IPS-18a (cell line): Measurements from ENCODE around the gene CLDN20.
"Not testable (repeated sequence)": the region's sequence is repeated elsewhere in the genome, so short reads cannot be mapped to it uniquely, and the experiment has no call there.

Source experiments
- H3K27ac ChIP-seq: one replicate; pipeline ENCODE4 v1.5.1; 2013; ENCODE audit warnings: low read length
- H3K27me3 ChIP-seq: one replicate; pipeline ENCODE4 v1.6.1; 2013; ENCODE audit warnings: mild to moderate bottlenecking, low read length; ENCODE audit not compliant: control insufficient read depth, insufficient read depth
- H3K36me3 ChIP-seq: one replicate; pipeline ENCODE4 v1.6.1; 2013; ENCODE audit warnings: low read depth, low read length; ENCODE audit not compliant: control insufficient read depth
- H3K4me1 ChIP-seq: one replicate; pipeline ENCODE4 v1.6.1; 2013; ENCODE audit warnings: low read depth, low read length; ENCODE audit not compliant: control insufficient read depth
- H3K4me3 ChIP-seq: one replicate; pipeline ENCODE4 v1.5.1; 2013; ENCODE audit warnings: low read length
- H3K9ac ChIP-seq: one replicate; pipeline ENCODE4 v1.6.1; 2013; ENCODE audit warnings: mild to moderate bottlenecking, low read length, moderate library complexity
- H3K9me3 ChIP-seq: one replicate; pipeline ENCODE4 v1.6.1; 2013; ENCODE audit warnings: low read depth, low read length; ENCODE audit not compliant: control insufficient read depth

The CLDN20 gene

DNA sequence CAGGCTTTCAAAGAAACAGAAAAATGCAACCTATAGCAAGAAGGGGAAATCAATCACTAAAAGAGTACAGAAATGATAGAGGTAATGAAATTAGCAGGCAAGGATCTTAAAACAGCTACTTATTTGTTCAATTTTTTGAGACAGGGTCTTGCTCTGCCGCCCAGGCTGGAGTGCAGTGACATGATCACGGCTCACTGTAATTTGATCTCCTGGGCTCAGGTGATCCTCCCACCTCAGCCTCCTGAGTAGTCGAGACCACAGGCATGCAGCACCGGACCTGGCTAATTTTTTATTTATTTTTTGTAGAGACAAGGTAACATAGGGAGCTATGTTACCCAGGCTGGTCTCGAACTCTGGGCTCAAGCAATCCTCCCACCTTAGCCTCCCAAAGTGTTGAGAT is 28.9 kb downstream of the CLDN20 start:
- H3K36me3 ChIP-seq = peaks cover 60% of the 10 kb centered on the region

GRCh38 chr6:155297669-155298068 is 33.9 kb downstream of the CLDN20 start:
- peaks cover 43% of the 10 kb centered on the region for H3K36me3 ChIP-seq
- H3K27ac ChIP-seq = no peak overlapping the region
- H3K27me3 ChIP-seq = no peaks in the 10 kb centered on the region
- H3K9me3 ChIP-seq = no peaks in the 10 kb centered on the region
- H3K9ac ChIP-seq = no peak overlapping the region
- H3K4me3 ChIP-seq = no peak overlapping the region
- H3K4me1 ChIP-seq = peaks cover 8% of the 10 kb centered on the region

More for the DNA sequence above, 28.9 kb downstream of the CLDN20 start:
- no peaks in the 10 kb centered on the region for H3K27me3 ChIP-seq
- H3K27ac ChIP-seq = no peak overlapping the region
- no peaks in the 10 kb centered on the region for H3K4me1 ChIP-seq
- H3K9me3 ChIP-seq = no peaks in the 10 kb centered on the region
- no peak overlapping the region for H3K4me3 ChIP-seq
- H3K9ac ChIP-seq = no peak overlapping the region

- Histone ChIP-seq H3K4me1 (peaks cover 8% of the 10 kb centered on the region), H3K9ac (no peak overlapping the region), H3K36me3 (peaks cover 30% of the 10 kb centered on the region), H3K4me3 (no peak overlapping the region), H3K9me3 (no peaks in the 10 kb centered on the region), H3K27me3 (no peaks in the 10 kb centered on the region), H3K27ac (no peak overlapping the region)
Observed at GRCh38 chr6:155301867-155302266, 38.1 kb downstream of the CLDN20 start.

- Histone ChIP-seq H3K27me3 (no peaks in the 10 kb centered on the region), H3K27ac (no peak overlapping the region), H3K4me1 (peaks cover 8% of the 10 kb centered on the region), H3K9ac (no peak overlapping the region), H3K36me3 (peaks cover 31% of the 10 kb centered on the region), H3K9me3 (no peaks in the 10 kb centered on the region), H3K4me3 (no peak overlapping the region)
Observed at GRCh38 chr6:155303361-155303870, 39.6 kb downstream of the CLDN20 start.

DNA sequence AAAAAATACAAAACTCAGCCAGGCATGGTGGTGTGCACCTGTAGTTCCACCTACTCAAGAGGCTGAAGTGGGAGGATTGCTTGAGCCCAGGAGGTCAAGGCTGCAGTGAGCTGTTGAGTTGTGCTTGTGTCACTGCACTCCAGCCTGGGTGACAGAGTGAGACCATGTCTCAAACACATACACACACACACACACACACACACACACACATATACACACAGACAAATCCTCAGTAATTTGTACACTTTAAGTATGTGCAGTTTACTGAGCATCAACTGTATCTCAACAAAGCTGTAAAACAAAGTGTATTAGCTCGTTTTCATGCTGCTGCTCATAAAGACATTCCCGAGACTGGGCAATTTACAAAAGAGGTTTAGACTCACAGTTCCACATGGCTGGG is 43.1 kb downstream of the CLDN20 start:
- Histone ChIP-seq H3K36me3 (peaks cover 47% of the 10 kb centered on the region), H3K9ac (no peak overlapping the region), H3K9me3 (no peaks in the 10 kb centered on the region), H3K4me1 (peaks cover 3% of the 10 kb centered on the region), H3K27ac (no peak overlapping the region), H3K27me3 (no peaks in the 10 kb centered on the region), H3K4me3 (no peak overlapping the region)

- Histone ChIP-seq H3K27me3 (no peaks in the 10 kb centered on the region), H3K4me3 (no peak overlapping the region), H3K27ac (no peak overlapping the region), H3K4me1 (no peaks in the 10 kb centered on the region), H3K9me3 (no peaks in the 10 kb centered on the region), H3K9ac (no peak overlapping the region), H3K36me3 (peaks cover 45% of the 10 kb centered on the region)
Observed at GRCh38 chr6:155309150-155309549, 45.3 kb downstream of the CLDN20 start.

DNA sequence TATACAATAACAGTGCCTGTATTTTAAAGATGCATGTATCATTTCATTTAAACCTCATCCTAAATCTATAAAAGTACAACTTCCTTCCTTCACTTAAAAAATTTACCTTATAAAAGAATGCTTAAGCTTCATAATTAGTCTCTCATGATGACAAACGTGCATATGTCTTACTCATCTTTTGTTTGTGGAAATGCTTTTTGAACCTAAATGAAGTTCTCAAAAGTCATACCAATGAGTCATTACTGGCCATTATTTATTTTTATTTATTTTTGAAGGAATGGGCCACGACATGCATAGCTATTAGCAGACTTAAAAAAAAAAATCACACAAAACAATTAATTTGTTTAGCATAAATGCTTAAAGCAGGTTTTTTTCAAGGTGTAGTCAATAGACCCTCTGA is 46.8 kb downstream of the CLDN20 start:
- Histone ChIP-seq H3K9ac (no peak overlapping the region), H3K4me1 (peaks cover 5% of the 10 kb centered on the region), H3K27ac (no peak overlapping the region), H3K36me3 (peaks cover 45% of the 10 kb centered on the region), H3K9me3 (no peaks in the 10 kb centered on the region), H3K4me3 (no peak overlapping the region), H3K27me3 (no peaks in the 10 kb centered on the region)

DNA sequence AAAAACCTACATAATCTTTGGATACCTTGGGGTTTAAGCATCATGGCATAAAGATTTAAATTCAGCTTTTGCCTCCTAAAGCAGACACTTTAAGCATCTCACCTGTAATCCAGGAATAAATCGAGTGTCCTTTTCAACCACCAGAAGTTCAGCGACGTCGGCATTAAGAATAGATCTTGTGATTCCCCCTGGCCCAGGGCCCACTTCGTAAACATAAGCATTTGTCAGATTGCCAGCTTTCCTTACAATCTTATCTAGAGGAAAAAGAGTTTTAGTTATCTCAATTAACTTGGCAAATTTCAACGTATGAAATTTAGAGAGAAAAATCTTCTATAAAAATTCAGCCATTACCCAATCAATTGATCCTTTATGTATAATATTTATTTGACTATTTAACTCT is 47.3 kb downstream of the CLDN20 start:
- Histone ChIP-seq H3K27ac (no peak overlapping the region), H3K4me1 (peaks cover 6% of the 10 kb centered on the region), H3K4me3 (no peak overlapping the region), H3K9ac (no peak overlapping the region), H3K9me3 (no peaks in the 10 kb centered on the region), H3K36me3 (peaks cover 43% of the 10 kb centered on the region), H3K27me3 (no peaks in the 10 kb centered on the region)

- no peak overlapping the region for H3K9ac ChIP-seq
- peaks cover 40% of the 10 kb centered on the region for H3K36me3 ChIP-seq
- no peaks in the 10 kb centered on the region for H3K27me3 ChIP-seq
- peaks cover 6% of the 10 kb centered on the region for H3K4me1 ChIP-seq
- H3K27ac ChIP-seq = no peak overlapping the region
- no peak overlapping the region for H3K4me3 ChIP-seq
- no peaks in the 10 kb centered on the region for H3K9me3 ChIP-seq
Observed at GRCh38 chr6:155311583-155311982, 47.8 kb downstream of the CLDN20 start.

DNA sequence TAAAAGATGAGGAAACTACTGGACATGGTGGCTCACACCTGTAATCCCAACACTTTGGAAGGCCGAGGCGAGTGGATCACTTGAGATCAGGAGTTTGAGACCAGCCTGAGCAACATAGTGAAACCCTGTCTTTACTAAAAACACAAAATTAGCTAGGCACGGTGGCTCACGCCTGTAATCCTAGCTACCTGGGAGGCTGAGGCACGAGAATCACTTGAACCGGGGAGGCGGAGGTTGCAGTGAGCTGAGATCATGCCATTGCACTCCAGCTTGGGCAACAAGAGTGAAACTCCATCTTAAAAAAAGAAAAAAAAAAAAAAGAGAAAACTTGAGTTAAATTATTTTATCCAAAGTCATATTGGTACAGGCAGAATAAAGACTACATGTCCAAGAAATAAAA is 49.1 kb downstream of the CLDN20 start:
- H3K4me3 ChIP-seq = peak overlapping the region; percentile 96
- peak overlapping the region; percentile 91 for H3K9ac ChIP-seq
- H3K27ac ChIP-seq, H3K9me3 ChIP-seq, H3K27me3 ChIP-seq, H3K4me1 ChIP-seq: not testable (repeated sequence)
- peaks cover 32% of the 10 kb centered on the region for H3K36me3 ChIP-seq

GRCh38 chr6:155313602-155314091 is 49.8 kb downstream of the CLDN20 start:
- Histone ChIP-seq H3K9ac (peak overlapping the region; percentile 91), H3K36me3 (peaks cover 27% of the 10 kb centered on the region), H3K27me3 (no peaks in the 10 kb centered on the region), H3K4me1 (peaks cover 6% of the 10 kb centered on the region), H3K27ac (peak overlapping the region; percentile 89), H3K4me3 (peak overlapping the region; percentile 96), H3K9me3 (no peaks in the 10 kb centered on the region)

DNA sequence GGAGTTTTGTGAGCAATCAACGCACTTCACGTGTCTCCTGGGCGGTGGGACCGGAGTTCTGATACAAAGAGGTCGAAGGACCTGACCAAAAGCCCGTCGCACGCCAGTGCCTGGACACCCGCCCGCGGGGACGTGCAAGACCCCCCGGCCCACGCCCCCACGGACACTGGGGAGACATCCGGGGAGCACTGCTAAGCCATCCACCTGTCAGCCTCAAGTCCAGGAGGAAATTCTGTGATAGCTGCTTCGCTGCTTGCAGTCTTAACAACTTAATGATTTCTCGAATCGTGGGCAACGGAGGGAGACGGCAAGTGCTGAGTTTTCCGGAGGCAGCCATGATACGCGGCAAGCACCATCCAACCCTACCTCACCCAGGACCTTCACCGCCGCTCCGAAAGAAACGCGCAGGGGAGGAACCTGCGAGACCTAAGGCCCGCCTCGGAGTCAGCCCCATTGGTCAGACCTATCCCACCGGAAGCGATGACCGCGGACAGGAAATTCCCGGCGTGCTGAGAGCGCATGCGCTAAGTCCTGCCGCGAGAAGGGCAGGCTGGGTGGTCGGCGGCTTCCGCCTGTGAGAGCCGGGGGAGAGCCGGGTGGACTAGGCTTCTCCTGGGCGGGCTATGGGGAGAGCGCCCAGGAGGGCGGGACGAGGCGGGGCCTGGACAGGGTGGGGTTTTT is 50.4 kb downstream of the CLDN20 start, which contains the start of gene TFB1M:
Gene TFB1M (minus strand): TSS at position 393 of the 681 bp plus-strand sequence. CDS start 56 bp downstream, at position 337.
- Histone ChIP-seq H3K9ac (peak within 1 kb of the TSS; percentile 91), H3K36me3 (peaks cover 22% of the 10 kb centered on the region), H3K9me3 (no peaks in the 10 kb centered on the region), H3K4me1 (peaks cover 6% of the 10 kb centered on the region), H3K27ac (peak within 1 kb of the TSS; percentile 89), H3K27me3 (no peaks in the 10 kb centered on the region), H3K4me3 (peak within 1 kb of the TSS; percentile 96)
